ENCODE results near the gene CCDC148. TPM values are rescaled to one million over a fixed set of nuclear protein-coding genes. Genes with fewer than 3 reads are reported as not detected.
"Not testable (repeated sequence)": the region's sequence is repeated elsewhere in the genome, so short reads cannot be mapped to it uniquely, and the experiment has no call there.

CCDC148 gene
- total RNA-seq, 1 donor from 2014 or later: 0.30 TPM

DNA sequence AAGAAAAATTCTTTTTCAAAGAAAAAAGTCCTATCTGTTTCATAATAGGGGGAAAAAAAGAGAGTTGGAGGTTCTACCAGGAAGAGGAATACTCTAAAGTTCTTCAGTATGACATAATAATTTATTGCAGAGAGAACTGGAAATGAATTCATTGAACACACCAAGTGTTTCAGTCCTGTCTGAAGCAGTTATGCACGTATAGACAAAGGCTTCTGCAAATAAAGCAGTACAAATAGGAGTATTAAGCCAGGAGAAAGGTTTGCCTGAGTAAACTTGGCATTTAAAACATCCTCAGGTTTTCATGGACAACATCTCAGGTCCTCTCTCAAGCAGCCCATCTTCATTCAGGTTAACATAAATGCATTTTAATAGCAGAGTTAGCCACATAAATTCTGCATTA, 141.6 kb downstream of the CCDC148 start:
- TF ChIP-seq, protein P1, sequence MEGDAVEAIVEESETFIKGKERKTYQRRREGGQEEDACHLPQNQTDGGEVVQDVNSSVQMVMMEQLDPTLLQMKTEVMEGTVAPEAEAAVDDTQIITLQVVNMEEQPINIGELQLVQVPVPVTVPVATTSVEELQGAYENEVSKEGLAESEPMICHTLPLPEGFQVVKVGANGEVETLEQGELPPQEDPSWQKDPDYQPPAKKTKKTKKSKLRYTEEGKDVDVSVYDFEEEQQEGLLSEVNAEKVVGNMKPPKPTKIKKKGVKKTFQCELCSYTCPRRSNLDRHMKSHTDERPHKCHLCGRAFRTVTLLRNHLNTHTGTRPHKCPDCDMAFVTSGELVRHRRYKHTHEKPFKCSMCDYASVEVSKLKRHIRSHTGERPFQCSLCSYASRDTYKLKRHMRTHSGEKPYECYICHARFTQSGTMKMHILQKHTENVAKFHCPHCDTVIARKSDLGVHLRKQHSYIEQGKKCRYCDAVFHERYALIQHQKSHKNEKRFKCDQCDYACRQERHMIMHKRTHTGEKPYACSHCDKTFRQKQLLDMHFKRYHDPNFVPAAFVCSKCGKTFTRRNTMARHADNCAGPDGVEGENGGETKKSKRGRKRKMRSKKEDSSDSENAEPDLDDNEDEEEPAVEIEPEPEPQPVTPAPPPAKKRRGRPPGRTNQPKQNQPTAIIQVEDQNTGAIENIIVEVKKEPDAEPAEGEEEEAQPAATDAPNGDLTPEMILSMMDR (IDR thresholded peaks at IDR 0.05; ENCODE audit: borderline replicate concordance): no peak
- intact Hi-C loops (cut with micrococcal nuclease): no loop called here
- Histone ChIP-seq H3K27me3 (ENCODE audit: low read depth) (no peaks in the 10 kb centered on the region), H3K4me1 (no peaks in the 10 kb centered on the region), H3K9me3 (replicated peaks) (peaks cover 9% of the 10 kb centered on the region), H3K4me3 (no peak overlapping the region), H3K27ac (replicated peaks) (no peak overlapping the region), H3K36me3 (no peaks in the 10 kb centered on the region)
- no peak for DNase-seq

DNA sequence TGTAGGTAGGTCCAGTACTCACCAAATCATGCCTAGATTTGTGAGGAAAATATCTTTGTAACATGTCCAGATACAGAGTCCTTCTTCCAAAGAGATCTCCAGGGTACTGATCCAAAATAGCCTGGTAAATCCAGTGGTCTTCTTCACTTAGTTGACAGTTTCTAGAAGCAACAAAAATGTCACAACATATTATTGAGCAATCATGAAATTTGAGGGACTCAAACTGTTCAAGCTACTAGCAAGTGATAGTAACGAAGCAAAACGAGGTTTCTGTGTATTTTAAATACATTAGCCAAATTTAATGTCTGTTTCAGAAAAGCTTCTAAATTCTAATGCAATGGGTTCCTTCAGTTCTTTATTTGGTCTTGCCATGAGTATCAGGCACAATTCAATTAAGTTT, 142.8 kb downstream of the CCDC148 start:
- H3K27ac ChIP-seq (replicated peaks): no peak overlapping the region
- no peaks in the 10 kb centered on the region for H3K27me3 ChIP-seq (ENCODE audit: low read depth)
- H3K4me3 ChIP-seq: no peak overlapping the region
- H3K9me3 ChIP-seq (replicated peaks): no peaks in the 10 kb centered on the region
- TF ChIP-seq, protein P1 (IDR thresholded peaks at IDR 0.05; ENCODE audit: borderline replicate concordance): no peak
- H3K36me3 ChIP-seq: no peaks in the 10 kb centered on the region
- DNase-seq: no peak
- intact Hi-C loops (cut with micrococcal nuclease): no loop called here
- no peaks in the 10 kb centered on the region for H3K4me1 ChIP-seq

DNA sequence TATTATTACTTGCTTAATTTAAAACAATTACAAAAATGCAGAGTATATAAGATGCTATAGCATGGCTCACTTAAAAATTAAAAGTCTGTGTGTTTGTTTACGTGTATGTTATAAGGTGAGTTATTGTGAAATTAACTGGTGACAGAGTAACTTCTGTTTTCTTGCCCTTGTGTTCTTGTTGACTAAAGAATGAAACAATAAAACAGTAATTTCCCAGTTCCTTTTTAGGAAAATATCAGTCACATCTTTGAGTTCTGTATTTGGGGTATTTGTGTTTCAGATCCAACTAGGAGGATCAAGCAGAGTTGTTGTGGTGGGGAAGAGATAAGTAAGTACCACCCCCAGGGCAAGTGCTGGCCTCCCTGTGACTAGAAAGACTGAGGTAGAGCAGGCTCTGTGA, 143.6 kb downstream of the CCDC148 start:
- Histone ChIP-seq H3K9me3 (replicated peaks) (no peaks in the 10 kb centered on the region), H3K4me3 (no peak overlapping the region), H3K36me3 (no peaks in the 10 kb centered on the region), H3K27me3 (ENCODE audit: low read depth) (no peaks in the 10 kb centered on the region), H3K4me1 (no peaks in the 10 kb centered on the region), H3K27ac (replicated peaks) (no peak overlapping the region)
- intact Hi-C loops (cut with micrococcal nuclease): no loop called here
- TF ChIP-seq, protein P1 (IDR thresholded peaks at IDR 0.05; ENCODE audit: borderline replicate concordance): no peak
- no peak for DNase-seq

DNA sequence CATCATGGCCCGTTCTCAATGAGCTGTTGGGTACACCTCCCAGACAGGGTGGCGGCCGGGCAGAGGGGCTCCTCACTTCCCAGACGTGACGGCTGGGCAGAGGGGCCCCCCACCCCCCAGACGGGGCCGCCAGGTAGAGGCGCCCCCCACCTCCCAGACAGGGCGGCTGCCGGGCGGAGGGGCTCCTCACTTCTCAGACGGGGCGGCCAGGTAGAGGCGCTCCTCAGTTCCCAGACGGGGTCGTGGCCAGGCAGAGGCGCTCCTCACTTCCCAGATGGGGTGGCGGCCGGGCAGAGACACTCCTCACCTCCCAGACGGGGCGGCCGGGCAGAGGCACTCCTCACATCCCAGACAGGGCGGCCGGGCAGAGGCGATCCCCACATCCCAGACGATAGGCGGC, 146.1 kb downstream of the CCDC148 start:
- not testable (repeated sequence) for DNase-seq; H3K27me3 ChIP-seq (ENCODE audit: low read depth)

DNA sequence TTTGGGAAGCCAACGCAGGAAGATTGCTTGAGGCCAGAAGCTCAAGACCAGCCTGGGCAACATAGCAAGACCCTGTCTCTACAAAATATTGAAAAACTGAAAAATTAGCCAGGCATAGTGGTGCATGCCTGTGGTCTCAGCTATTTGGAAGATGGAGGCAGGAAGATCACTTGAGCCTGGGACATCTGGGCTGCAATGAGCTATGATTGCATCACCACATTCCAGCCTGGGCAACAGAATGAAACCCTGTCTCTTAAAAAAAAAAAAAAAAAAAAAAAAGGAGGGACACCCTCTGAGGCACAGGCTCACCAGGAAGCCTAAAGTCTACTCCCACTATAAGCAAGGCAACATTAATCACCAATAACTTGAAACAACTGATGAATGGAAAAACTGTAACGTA, 151.1 kb downstream of the CCDC148 start:
- Histone ChIP-seq H3K36me3 (no peaks in the 10 kb centered on the region), H3K4me1 (no peaks in the 10 kb centered on the region), H3K27ac (replicated peaks) (no peak overlapping the region), H3K27me3 (ENCODE audit: low read depth) (no peaks in the 10 kb centered on the region), H3K9me3 (replicated peaks) (no peaks in the 10 kb centered on the region), H3K4me3 (no peak overlapping the region)
- TF ChIP-seq, protein P1 (IDR thresholded peaks at IDR 0.05; ENCODE audit: borderline replicate concordance): no peak
- DNase-seq: no peak
- intact Hi-C loops (cut with micrococcal nuclease): no loop called here

More for the DNA sequence above, 146.1 kb downstream of the CCDC148 start:
- H3K36me3 ChIP-seq; intact Hi-C loops (cut with micrococcal nuclease); H3K4me1 ChIP-seq; H3K9me3 ChIP-seq (replicated peaks); H3K27ac ChIP-seq (replicated peaks); H3K4me3 ChIP-seq: not testable (repeated sequence)

DNA sequence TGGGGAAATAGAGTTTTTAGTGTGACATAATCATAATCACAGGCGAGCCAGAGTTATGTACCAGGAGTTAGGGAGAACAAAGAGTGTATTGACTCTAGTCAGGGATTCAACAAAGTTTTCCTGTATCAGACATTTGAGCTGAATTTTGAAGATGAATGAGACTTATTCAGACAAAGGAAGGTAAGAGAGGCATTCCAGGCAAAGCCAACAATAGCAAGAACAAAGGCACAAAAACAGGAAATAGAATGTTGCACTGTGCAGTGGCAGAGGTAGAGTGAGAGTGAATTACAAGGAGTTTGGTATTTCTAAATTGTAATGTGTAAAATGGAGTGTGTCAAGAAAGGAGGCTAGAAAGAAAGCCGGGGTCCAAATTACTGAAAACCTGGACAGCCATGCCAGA, 156.2 kb downstream of the CCDC148 start:
- TF ChIP-seq, protein P1 (IDR thresholded peaks at IDR 0.05; ENCODE audit: borderline replicate concordance): no peak
- Histone ChIP-seq H3K4me3 (no peak overlapping the region), H3K27me3 (ENCODE audit: low read depth) (no peaks in the 10 kb centered on the region), H3K36me3 (no peaks in the 10 kb centered on the region), H3K27ac (replicated peaks) (no peak overlapping the region), H3K9me3 (replicated peaks) (peaks cover 19% of the 10 kb centered on the region), H3K4me1 (no peaks in the 10 kb centered on the region)
- intact Hi-C loops (cut with micrococcal nuclease): no loop called here
- DNase-seq: no peak

Data from left ventricle myocardium inferior (tissue), 1 donor.